HCT116 (cell line): ENCODE measurements around the gene SHROOM3. TPM values are rescaled to one million over a fixed set of nuclear protein-coding genes. Genes with fewer than 3 reads are reported as not detected.

ENCODE experiments used
- ATAC-seq: fragments of 200-7000 bp; cut with Tn5 transposase; 2 replicates; pipeline ENCODE4 v1.9.1; 2020; ENCODE audit warnings: mild to moderate bottlenecking, moderate library complexity
- BruUV-seq: library from RNA; stranded (reverse); fragments of 400-500 nt; replicated peaks from 2 replicates; lab custom pipeline; 2021; lab: Mats Ljungman, UMichigan
- CTCF ChIA-PET: fragments of 300-600 bp; sonication (Branson Sonifier 250); formaldehyde crosslinking; loops from one replicate; lab custom pipeline; 2021; ENCODE audit warnings: antibody characterized with exemption; lab: Charles Lee
- POLR2A ChIA-PET: fragments of 300-600, 350-600 bp; sonication (Branson Sonifier 250); formaldehyde crosslinking; loops from one replicate; lab custom pipeline; 2021; ENCODE audit warnings: antibody characterized with exemption; lab: Charles Lee
- RAD21 ChIA-PET, 2 experiments: fragments of 300-600 bp; sonication (Branson Sonifier 250); formaldehyde crosslinking; loops; one replicate each; lab custom pipeline; 2023; ENCODE audit warnings: low total read pairs in 2 of 2; ENCODE audit not compliant: uncharacterized antibody in 2 of 2, unreplicated experiment in 2 of 2, low non-redundant PET in 1 of 2; lab: Charles Lee
- DNase-seq: peaks from one replicate; pipeline ENCODE4 v3.0.0-alpha.2; 2010; ENCODE audit warnings: low read depth, low spot score
- H2AFZ ChIP-seq: fragments of 200-600 bp; shearing (Covaris generic), sonication (generic); 2 replicates; pipeline ENCODE4 v1.6.1; 2017; ENCODE audit warnings: low read depth, mixed run types, mixed read lengths, antibody characterized with exemption, low read length; ENCODE audit not compliant: poor library complexity, severe bottlenecking
- H3K27ac ChIP-seq: 2 replicates; pipeline ENCODE4 v1.5.1; 2012; ENCODE audit warnings: low read depth, low read length
- H3K27me3 ChIP-seq: fragments of 200-600 bp; sonication (generic); 2 replicates; pipeline ENCODE4 v1.6.1; 2016; ENCODE audit warnings: mixed run types, low read length, mixed read lengths; ENCODE audit not compliant: insufficient read depth
- H3K36me3 ChIP-seq, 2 experiments: fragments of 200-500 bp in 1 of 2; fragments of 200-600 bp in 1 of 2; sonication (Bioruptor generic) in 1 of 2; sonication (generic) in 1 of 2; 2 replicates each; pipeline versions ENCODE4 v1.5.1 to v1.6.1; 2014 to 2016; ENCODE audit warnings: low read length in 2 of 2, inconsistent platforms in 1 of 2, mixed read lengths in 1 of 2, mixed run types in 1 of 2; ENCODE audit not compliant: insufficient read depth in 2 of 2, control insufficient read depth in 1 of 2
- H3K4me1 ChIP-seq, 2 experiments: fragments of 200-600 bp in 1 of 2; sonication (generic) in 1 of 2; 2 replicates each; pipeline versions ENCODE4 v1.5.1 to v1.6.1; 2012 to 2017; ENCODE audit warnings: low read length in 2 of 2, inconsistent platforms in 1 of 2, mild to moderate bottlenecking in 1 of 2, mixed read lengths in 1 of 2, mixed run types in 1 of 2, moderate library complexity in 1 of 2; ENCODE audit not compliant: insufficient read depth in 2 of 2, control insufficient read depth in 1 of 2
- H3K4me2 ChIP-seq: fragments of 200-600 bp; sonication (generic); 2 replicates; pipeline ENCODE4 v1.6.1; 2017; ENCODE audit warnings: mixed run types, low read length, mixed read lengths
- H3K4me3 ChIP-seq, 2 experiments: fragments of 200-600 bp in 1 of 2; sonication (generic) in 1 of 2; replicated peaks in 1 of 2; 2 replicates each; pipeline ENCODE4 v1.5.1; 2011 to 2016; ENCODE audit warnings: low read length in 2 of 2, control low read depth in 1 of 2, low read depth in 1 of 2, mild to moderate bottlenecking in 1 of 2, mixed read lengths in 1 of 2, mixed run types in 1 of 2
- H3K79me2 ChIP-seq: fragments of 200-600 bp; sonication (generic); 2 replicates; pipeline ENCODE4 v1.6.1; 2017; ENCODE audit warnings: mild to moderate bottlenecking, mixed run types, low read length, moderate library complexity, mixed read lengths; ENCODE audit not compliant: insufficient read depth
- H3K9ac ChIP-seq: fragments of 200-600 bp; sonication (generic); 2 replicates; pipeline ENCODE4 v1.6.1; 2016; ENCODE audit warnings: low read length, mixed read lengths
- H3K9me2 ChIP-seq: fragments of 200-600 bp; sonication (generic), shearing (Covaris generic); 2 replicates; pipeline ENCODE4 v1.6.1; 2017; ENCODE audit warnings: mixed run types, mild to moderate bottlenecking, moderate library complexity; ENCODE audit not compliant: insufficient read depth
- H3K9me3 ChIP-seq, 2 experiments: fragments of 200-500 bp in 1 of 2; fragments of 200-600 bp in 1 of 2; sonication (Bioruptor generic) in 1 of 2; sonication (generic) in 1 of 2; 2 replicates each; pipeline ENCODE4 v1.6.1; 2014 to 2017; ENCODE audit warnings: low read length in 2 of 2, mixed read lengths in 2 of 2, inconsistent platforms in 1 of 2, low read depth in 1 of 2, mild to moderate bottlenecking in 1 of 2, mixed run types in 1 of 2, moderate library complexity in 1 of 2; ENCODE audit not compliant: control insufficient read depth in 1 of 2, insufficient read depth in 1 of 2
- H4K20me1 ChIP-seq: fragments of 200-600 bp; sonication (generic), shearing (Covaris generic); 2 replicates; pipeline ENCODE4 v1.6.1; 2017; ENCODE audit warnings: mixed run types, mild to moderate bottlenecking, moderate library complexity; ENCODE audit not compliant: insufficient read depth
- CBX3 ChIP-seq: IDR thresholded peaks from 2 replicates; pipeline ENCODE4 v1.6.1; 2012; ENCODE audit warnings: low read depth
- CTCF ChIP-seq, 3 experiments: fragments of 200-600 bp in 1 of 3; sonication (generic) in 1 of 3; IDR thresholded peaks in 2 of 3; conservative IDR thresholded peaks in 1 of 3; 2 replicates each; pipeline ENCODE4 v1.5.1; 2012 to 2017; ENCODE audit warnings: low read depth in 2 of 3, low read length in 2 of 3, antibody characterized with exemption in 1 of 3, borderline replicate concordance in 1 of 3, control low read depth in 1 of 3, mild to moderate bottlenecking in 1 of 3, mixed read lengths in 1 of 3, mixed run types in 1 of 3, moderate library complexity in 1 of 3; ENCODE audit not compliant: insufficient read depth in 1 of 3
- EZH2phosphoT487 ChIP-seq: fragments of 200-600 bp; IDR thresholded peaks from 2 replicates; pipeline ENCODE4 v1.6.1; 2018; ENCODE audit warnings: antibody characterized with exemption, borderline replicate concordance
- FOSL1 ChIP-seq: IDR thresholded peaks from 2 replicates; pipeline ENCODE4 v1.6.1; 2012; ENCODE audit warnings: low read depth
- JUND ChIP-seq: IDR thresholded peaks from 2 replicates; pipeline ENCODE4 v1.6.1; 2012
- POLR2AphosphoS5 ChIP-seq: IDR thresholded peaks from 2 replicates; pipeline ENCODE4 v1.6.1; 2011; ENCODE audit warnings: mild to moderate bottlenecking, low read depth, low read length, moderate library complexity
- RAD21 ChIP-seq: IDR thresholded peaks from 2 replicates; pipeline ENCODE4 v1.6.1; 2012; ENCODE audit warnings: low read depth, mild to moderate bottlenecking
- SP1 ChIP-seq: IDR thresholded peaks from 2 replicates; pipeline ENCODE4 v1.6.1; 2012; ENCODE audit warnings: low read depth
- SRF ChIP-seq: IDR thresholded peaks from 2 replicates; pipeline ENCODE4 v1.6.1; 2012; ENCODE audit warnings: low read depth
- intact Hi-C: fragments of 100-400 bp; cut with micrococcal nuclease; formaldehyde crosslinking; loops from 2 replicates; pipeline ENCODE4 v1.10.0; 2022
- total RNA-seq: library from RNA; stranded (reverse); gene quantifications from one replicate; pipeline ENCODE4 v1.2.1, GENCODE V29; 2021; ENCODE audit not compliant: unreplicated experiment

Gene SHROOM3
- total RNA-seq, 1 experiment from 2014 or later: 22.5 TPM

- RAD21 ChIA-PET: no interaction called here
- DNase-seq (no peak), ATAC-seq (no peak)
- POLR2A ChIA-PET: no interaction called here
- intact Hi-C loops: no loop called here
- CTCF ChIA-PET: interaction anchor here (0.9 to 1.6 kb wide), 2 partner anchors 9 to 52 kb away, joined by 3 read pairs; no protein-coding TSS in a partner anchor
- H4K20me1 ChIP-seq: no peaks in the 10 kb centered on the region
- H3K9me3 ChIP-seq: no peaks in the 10 kb centered on the region
- no peaks in the 10 kb centered on the region for H3K36me3 ChIP-seq
- H3K27me3 ChIP-seq: no peaks in the 10 kb centered on the region
- H3K79me2 ChIP-seq: no peaks in the 10 kb centered on the region
- H3K4me2 ChIP-seq: no peak overlapping the region
- H3K9ac ChIP-seq: no peak overlapping the region
- H2AFZ ChIP-seq: no peak overlapping the region
- no peak overlapping the region for H3K27ac ChIP-seq
- no peaks in the 10 kb centered on the region for H3K9me2 ChIP-seq
- no peaks in the 10 kb centered on the region for H3K4me1 ChIP-seq
- no TSS peak for BruUV-seq
- no peak overlapping the region for H3K4me3 ChIP-seq
- no peak for TF ChIP-seq CBX3
Measured at GRCh38 chr4:76732246-76732645, 297.2 kb downstream of the SHROOM3 start.

GRCh38 chr4:76733068-76733771 lies 298.2 kb downstream of the SHROOM3 start:
- Histone ChIP-seq H3K27ac (no peak overlapping the region), H3K4me2 (no peak overlapping the region), H3K36me3 (no peaks in the 10 kb centered on the region), H4K20me1 (no peaks in the 10 kb centered on the region), H3K9me2 (no peaks in the 10 kb centered on the region), H3K79me2 (no peaks in the 10 kb centered on the region), H3K9me3 (no peaks in the 10 kb centered on the region), H2AFZ (no peak overlapping the region), H3K27me3 (no peaks in the 10 kb centered on the region), H3K9ac (no peak overlapping the region), H3K4me1 (peaks cover 0 to 3% of the 10 kb centered on the region in 2 experiments; a peak in 3 of 4 replicates), H3K4me3 (no peak overlapping the region)
- DNase-seq (no peak), ATAC-seq (peak; percentile 82)
- ChIA-PET RAD21 (interaction anchor here in 1 of 2 experiments (0.7 kb wide), 2 partner anchors 159 to 214 kb away, joined by 3 read pairs; no protein-coding TSS in a partner anchor), POLR2A (no interaction called here), CTCF (interaction anchor here (0.8 to 1.6 kb wide), 5 partner anchors 9 to 302 kb away, joined by 3 to 4 read pairs (median 3); no protein-coding TSS in a partner anchor)
- no TSS peak for BruUV-seq
- intact Hi-C loops: loop anchor here (1.0 kb wide), 1 partner anchor 222 kb away; no protein-coding TSS in a partner anchor
- TF ChIP-seq EZH2phosphoT487: no peak
- TF ChIP-seq SRF: no peak
- no peak for TF ChIP-seq SP1
- TF ChIP-seq JUND: no peak
- TF ChIP-seq POLR2AphosphoS5: no peak
- peak; percentile 39 to 53 (median 48); a peak in 5 of 6 replicates for TF ChIP-seq CTCF (IDR thresholded peaks at IDR 0.05 in 2 of 3, conservative IDR thresholded peaks at IDR 0.05 in 1 of 3; ENCODE audit: borderline replicate concordance in 1 of 3, insufficient read depth in 1 of 3, low read depth in 2 of 3, low read length in 2 of 3)
- TF ChIP-seq RAD21: peak; percentile 81
- no peak for TF ChIP-seq FOSL1
- TF ChIP-seq CBX3: no peak
